Naive thymus-derived CD4-positive, alpha-beta T cell (primary cell): ENCODE measurements around the gene KRTAP1-3. TPM values are rescaled to one million over a fixed set of nuclear protein-coding genes. Genes with fewer than 3 reads are reported as not detected.

Experiments
- ATAC-seq: fragments of 150-1000 bp; cut with Tn5 transposase; 2 replicates; pipeline ENCODE4 v1.10.0; 2021; ENCODE audit warnings: mild to moderate bottlenecking, moderate library complexity
- CTCF ChIA-PET: fragments of 350-600 bp; sonication (Branson Sonifier 250); formaldehyde crosslinking; loops from one replicate; lab custom pipeline; 2021; ENCODE audit warnings: antibody characterized with exemption; lab: Charles Lee
- POLR2A ChIA-PET: fragments of 350-600 bp; sonication (Branson Sonifier 250); formaldehyde crosslinking; loops from one replicate; lab custom pipeline; 2021; ENCODE audit warnings: antibody characterized with exemption, inconsistent platforms; lab: Charles Lee
- DNase-seq, 9 donors: peaks; one replicate each; pipeline versions ENCODE4 v3.0.0 to v3.0.0-alpha.2; 2020 to 2022; ENCODE audit warnings: mixed read lengths in 1 of 9
- H3K27ac ChIP-seq: one replicate; pipeline ENCODE4 v1.7.0; 2013; ENCODE audit warnings: mild to moderate bottlenecking, low read depth, low read length, moderate library complexity
- H3K27me3 ChIP-seq, 2 donors: one replicate each; pipeline ENCODE4 v1.7.0; 2013; ENCODE audit warnings: low read length in 2 of 2, mild to moderate bottlenecking in 2 of 2, moderate library complexity in 2 of 2; ENCODE audit not compliant: control insufficient read depth in 2 of 2, insufficient read depth in 2 of 2
- H3K36me3 ChIP-seq, 3 experiments: 1 replicate in 2 of 3; 2 replicates in 1 of 3; pipeline ENCODE4 v1.7.0; 2013; ENCODE audit warnings: low read length in 3 of 3, mild to moderate bottlenecking in 3 of 3, moderate library complexity in 1 of 3; ENCODE audit not compliant: insufficient read depth in 3 of 3, control insufficient read depth in 2 of 3
- H3K4me1 ChIP-seq, 2 donors: one replicate each; pipeline ENCODE4 v1.7.0; 2013; ENCODE audit warnings: low read length in 2 of 2, mild to moderate bottlenecking in 2 of 2, moderate library complexity in 1 of 2; ENCODE audit not compliant: control insufficient read depth in 2 of 2, insufficient read depth in 2 of 2
- H3K4me3 ChIP-seq: 2 replicates; pipeline ENCODE4 v1.7.0; 2013; ENCODE audit warnings: mild to moderate bottlenecking, low read length
- H3K9me3 ChIP-seq, 3 experiments: 1 replicate in 2 of 3; 2 replicates in 1 of 3; pipeline ENCODE4 v1.7.0; 2013; ENCODE audit warnings: low read length in 3 of 3; ENCODE audit not compliant: control insufficient read depth in 2 of 3
- H3K27ac Mint-ChIP-seq, 9 donors: one replicate each; pipeline ENCODE4 v1.8.0; 2020 to 2022; ENCODE audit warnings: mixed read lengths in 9 of 9, mild to moderate bottlenecking in 8 of 9, moderate library complexity in 5 of 9, inconsistent platforms in 2 of 9
- H3K27me3 Mint-ChIP-seq, 5 donors: one replicate each; pipeline ENCODE4 v1.8.0; 2021 to 2022; ENCODE audit warnings: mixed read lengths in 5 of 5, mild to moderate bottlenecking in 1 of 5
- H3K36me3 Mint-ChIP-seq, 5 donors: one replicate each; pipeline ENCODE4 v1.8.0; 2020 to 2022; ENCODE audit warnings: mixed read lengths in 5 of 5, mild to moderate bottlenecking in 3 of 5, inconsistent platforms in 1 of 5
- H3K4me1 Mint-ChIP-seq, 7 donors: one replicate each; pipeline ENCODE4 v1.8.0; 2020 to 2022; ENCODE audit warnings: mixed read lengths in 7 of 7, mild to moderate bottlenecking in 3 of 7, inconsistent platforms in 1 of 7
- H3K4me3 Mint-ChIP-seq, 10 donors: one replicate each; pipeline ENCODE4 v1.8.0; 2020 to 2022; ENCODE audit warnings: mild to moderate bottlenecking in 10 of 10, mixed read lengths in 10 of 10, moderate library complexity in 6 of 10, inconsistent platforms in 2 of 10
- H3K9me3 Mint-ChIP-seq, 11 donors: one replicate each; pipeline ENCODE4 v1.8.0; 2020 to 2022; ENCODE audit warnings: mixed read lengths in 11 of 11, mild to moderate bottlenecking in 4 of 11, inconsistent platforms in 1 of 11, moderate library complexity in 1 of 11
- intact Hi-C, 2 donors: fragments of 100-400 bp; cut with micrococcal nuclease; formaldehyde crosslinking; loops; one replicate each; pipeline ENCODE4 v1.15.1; 2023
- polyA plus RNA-seq, 2 donors: library from polyadenylated mRNA; unstranded; fragments of 300-500 nt; fragmentation: Illumina TruSeq; gene quantifications; one replicate each; pipeline ENCODE4 v1.2.3, GENCODE V29; 2021
- total RNA-seq, 6 experiments: library from RNA in 5 of 6; stranded (reverse) in 5 of 6; gene quantifications; 1 replicate in 5 of 6; 2 replicates in 1 of 6; pipeline ENCODE4 v1.2.3 and lab custom pipeline; 2021 to 2026

KRTAP1-3 gene
- total and polyA plus RNA-seq, 7 experiments from 2014 or later, result not detected

DNA sequence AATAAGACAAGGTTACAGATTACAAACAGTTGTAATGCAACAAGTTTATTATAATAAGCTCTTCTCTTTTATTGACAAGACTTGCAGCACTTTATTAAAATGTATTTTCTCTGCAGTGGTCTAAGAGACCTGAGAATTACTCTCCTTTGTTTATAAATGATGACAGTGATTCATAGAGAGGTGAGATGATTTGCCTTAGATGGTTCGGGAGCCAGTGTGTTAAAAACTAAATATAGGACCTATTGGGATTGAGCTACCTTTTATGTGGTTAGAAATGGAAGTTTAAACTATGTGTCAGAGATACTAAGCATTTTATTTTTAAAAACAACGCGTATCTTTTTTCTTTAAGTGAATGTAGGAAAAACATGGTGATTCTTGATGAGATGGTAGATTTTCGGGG, 37.8 kb downstream of the KRTAP1-3 start:
- H3K4me1 Mint-ChIP-seq, result no peaks in the 10 kb centered on the region
- peaks cover 0 to 1% (median 0%) of the 10 kb centered on the region in 11 donors for H3K9me3 Mint-ChIP-seq

GRCh38 chr17:40995116-40995515, 39.6 kb downstream of the KRTAP1-3 start:
- Mint-ChIP-seq H3K9me3 (peaks cover 0 to 2% (median 0%) of the 10 kb centered on the region in 11 donors), H3K4me1 (no peaks in the 10 kb centered on the region), H3K36me3 (peaks cover 0 to 6% (median 0%) of the 10 kb centered on the region in 5 donors), H3K27me3 (peaks cover 25 to 61% (median 56%) of the 10 kb centered on the region in 5 donors), H3K4me3 (no peak overlapping the region), H3K27ac (no peak overlapping the region)
- POLR2A ChIA-PET, result no interaction called here
- peaks cover 0 to 4% of the 10 kb centered on the region in 2 donors for H3K27me3 ChIP-seq
- no peak overlapping the region for H3K27ac ChIP-seq
- CTCF ChIA-PET, result no interaction called here
- intact Hi-C loops, result no loop called here
- H3K4me3 ChIP-seq, result no peak overlapping the region
- no peaks in the 10 kb centered on the region for H3K9me3 ChIP-seq
- ATAC-seq (no peak), DNase-seq (no peak)
- no peaks in the 10 kb centered on the region for H3K4me1 ChIP-seq
- no peaks in the 10 kb centered on the region for H3K36me3 ChIP-seq

More for the DNA sequence above, 37.8 kb downstream of the KRTAP1-3 start:
- Histone ChIP-seq H3K4me1 (no peaks in the 10 kb centered on the region), H3K36me3 (no peaks in the 10 kb centered on the region), H3K27ac (no peak overlapping the region), H3K9me3 (no peaks in the 10 kb centered on the region), H3K4me3 (no peak overlapping the region), H3K27me3 (peaks cover 0 to 4% of the 10 kb centered on the region in 2 donors)
- Mint-ChIP-seq H3K4me3 (no peak overlapping the region), H3K27ac (no peak overlapping the region), H3K36me3 (peaks cover 0 to 6% (median 0%) of the 10 kb centered on the region in 5 donors), H3K27me3 (peaks cover 25 to 58% (median 51%) of the 10 kb centered on the region in 5 donors)
- DNase-seq (no peak), ATAC-seq (no peak)
- CTCF ChIA-PET, result no interaction called here
- POLR2A ChIA-PET, result no interaction called here
- intact Hi-C loops, result no loop called here

- Mint-ChIP-seq H3K27ac (no peak within 1 kb of the TSS), H3K36me3 (peaks cover 0 to 6% (median 0%) of the 10 kb centered on the region in 5 donors), H3K9me3 (peaks cover 0 to 2% (median 0%) of the 10 kb centered on the region in 11 donors), H3K4me3 (no peak within 1 kb of the TSS), H3K4me1 (no peaks in the 10 kb centered on the region), H3K27me3 (peaks cover 23 to 57% (median 53%) of the 10 kb centered on the region in 5 donors)
- no peak within 1 kb of the TSS for H3K4me3 ChIP-seq
- no peaks in the 10 kb centered on the region for H3K9me3 ChIP-seq
- DNase-seq (no peak), ATAC-seq (no peak)
- H3K27me3 ChIP-seq, result peaks cover 0 to 4% of the 10 kb centered on the region in 2 donors
- H3K36me3 ChIP-seq, result no peaks in the 10 kb centered on the region
- no peaks in the 10 kb centered on the region for H3K4me1 ChIP-seq
- no peak within 1 kb of the TSS for H3K27ac ChIP-seq
- CTCF ChIA-PET, result no interaction called here
- POLR2A ChIA-PET, result no interaction called here
- intact Hi-C loops, result no loop called here
Observed at GRCh38 chr17:40993839-40994238, 40.8 kb downstream of the KRTAP1-3 start, which contains the start of gene KRTAP3-3. TSS of gene KRTAP3-3 (minus strand) at chr17:40994164. CDS start at chr17:40994097, 67 bp downstream.

DNA sequence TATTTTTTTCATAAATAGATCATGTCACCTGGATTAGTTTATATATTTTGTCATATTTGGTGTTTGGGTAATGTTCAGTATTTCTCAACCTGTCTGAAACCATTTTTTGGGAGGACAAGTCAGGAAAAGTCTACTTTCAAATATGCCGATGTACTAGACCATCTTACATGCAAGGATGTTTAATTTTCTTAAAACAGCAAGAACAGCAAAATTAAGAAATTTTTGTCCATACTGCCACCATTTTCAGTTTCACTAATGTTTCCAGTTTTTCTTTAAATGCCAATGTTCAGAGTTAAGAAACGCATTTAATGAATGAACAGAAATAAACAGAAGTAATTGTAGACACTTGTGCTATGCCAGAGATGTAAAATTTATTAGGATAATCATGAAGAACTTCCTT, 41.6 kb downstream of the KRTAP1-3 start:
- POLR2A ChIA-PET, result no interaction called here
- H3K9me3 ChIP-seq, result no peaks in the 10 kb centered on the region
- H3K27me3 Mint-ChIP-seq, result peaks cover 19 to 57% (median 47%) of the 10 kb centered on the region in 5 donors

GRCh38 chr17:40992666-40993065, 42.0 kb downstream of the KRTAP1-3 start:
- Histone ChIP-seq H3K27ac (no peak overlapping the region), H3K4me3 (no peak overlapping the region), H3K36me3 (no peaks in the 10 kb centered on the region), H3K4me1 (no peaks in the 10 kb centered on the region), H3K27me3 (peaks cover 0 to 4% of the 10 kb centered on the region in 2 donors), H3K9me3 (no peaks in the 10 kb centered on the region)
- ChIA-PET CTCF (interaction anchor here (0.7 kb wide), 1 partner anchor 58 kb away, joined by 3 read pairs; no protein-coding TSS in a partner anchor), POLR2A (no interaction called here)
- Mint-ChIP-seq H3K9me3 (peaks cover 0 to 2% (median 0%) of the 10 kb centered on the region in 11 donors), H3K36me3 (peaks cover 0 to 6% (median 0%) of the 10 kb centered on the region in 5 donors), H3K4me1 (no peaks in the 10 kb centered on the region), H3K27ac (no peak overlapping the region), H3K4me3 (no peak overlapping the region), H3K27me3 (peaks cover 19 to 53% (median 45%) of the 10 kb centered on the region in 5 donors)
- intact Hi-C loops, result no loop called here
- no peak for ATAC-seq
- DNase-seq, result no peak

More for the DNA sequence above, 41.6 kb downstream of the KRTAP1-3 start:
- Mint-ChIP-seq H3K4me1 (no peaks in the 10 kb centered on the region), H3K36me3 (peaks cover 0 to 6% (median 0%) of the 10 kb centered on the region in 5 donors), H3K27ac (no peak overlapping the region), H3K9me3 (peaks cover 0 to 2% (median 0%) of the 10 kb centered on the region in 11 donors), H3K4me3 (no peak overlapping the region)
- Histone ChIP-seq H3K4me1 (no peaks in the 10 kb centered on the region), H3K4me3 (no peak overlapping the region), H3K36me3 (no peaks in the 10 kb centered on the region), H3K27ac (no peak overlapping the region), H3K27me3 (peaks cover 0 to 4% of the 10 kb centered on the region in 2 donors)
- no peak for ATAC-seq
- intact Hi-C loops, result no loop called here
- CTCF ChIA-PET, result interaction anchor here (0.7 kb wide), 1 partner anchor 58 kb away, joined by 3 read pairs; no protein-coding TSS in a partner anchor
- DNase-seq, result no peak

- no peaks in the 10 kb centered on the region for H3K36me3 Mint-ChIP-seq
Observed at GRCh38 chr17:40986920-40987319, 47.8 kb downstream of the KRTAP1-3 start.

GRCh38 chr17:40984226-40984625, 50.4 kb downstream of the KRTAP1-3 start, which contains the start of gene KRT40:
TSS of gene KRT40 (minus strand) at chr17:40984326. CDS start at chr17:40984273, 53 bp downstream.
- Mint-ChIP-seq H3K4me3 (no peak within 1 kb of the TSS), H3K27ac (no peak within 1 kb of the TSS), H3K9me3 (no peaks in the 10 kb centered on the region), H3K27me3 (peaks cover 5 to 37% (median 14%) of the 10 kb centered on the region in 5 donors), H3K4me1 (no peaks in the 10 kb centered on the region), H3K36me3 (no peaks in the 10 kb centered on the region)
- intact Hi-C loops, result no loop called here
- CTCF ChIA-PET, result no interaction called here
- Histone ChIP-seq H3K27ac (no peak within 1 kb of the TSS), H3K4me1 (no peaks in the 10 kb centered on the region), H3K27me3 (no peaks in the 10 kb centered on the region), H3K4me3 (no peak within 1 kb of the TSS), H3K36me3 (no peaks in the 10 kb centered on the region), H3K9me3 (no peaks in the 10 kb centered on the region)
- DNase-seq (no peak), ATAC-seq (no peak)
- POLR2A ChIA-PET, result no interaction called here

More at GRCh38 chr17:40986920-40987319, 47.8 kb downstream of the KRTAP1-3 start:
- POLR2A ChIA-PET, result no interaction called here
- no peak for ATAC-seq
- Histone ChIP-seq H3K4me3 (no peak overlapping the region), H3K27ac (no peak overlapping the region), H3K36me3 (no peaks in the 10 kb centered on the region), H3K27me3 (no peaks in the 10 kb centered on the region), H3K4me1 (no peaks in the 10 kb centered on the region), H3K9me3 (no peaks in the 10 kb centered on the region)
- CTCF ChIA-PET, result no interaction called here
- H3K4me3 Mint-ChIP-seq, result no peak overlapping the region
- H3K4me1 Mint-ChIP-seq, result no peaks in the 10 kb centered on the region
- DNase-seq, result no peak
- intact Hi-C loops, result no loop called here
- peaks cover 0 to 48% (median 21%) of the 10 kb centered on the region in 5 donors for H3K27me3 Mint-ChIP-seq
- H3K27ac Mint-ChIP-seq, result no peak overlapping the region
- peaks cover 0 to 2% (median 0%) of the 10 kb centered on the region in 11 donors for H3K9me3 Mint-ChIP-seq
